Spinal cord (tissue), 10 donors: Measurements from ENCODE around the gene EFEMP1. TPM values are rescaled to one million over a fixed set of nuclear protein-coding genes. Genes with fewer than 3 reads are reported as not detected.

Experiments used
- DNase-seq, 6 donors: peaks; one replicate each; pipeline versions ENCODE4 v3.0.0 to v3.0.0-alpha.2; 2013 to 2015; ENCODE audit warnings: low spot score in 6 of 6, low read depth in 4 of 6
- H3K27ac ChIP-seq: one replicate; pipeline ENCODE4 v1.5.1; 2013; ENCODE audit warnings: low read depth, low read length, control low read depth
- H3K27me3 ChIP-seq: one replicate; pipeline ENCODE4 v1.6.1; 2013; ENCODE audit warnings: low read length; ENCODE audit not compliant: control insufficient read depth, insufficient read depth
- H3K36me3 ChIP-seq: one replicate; pipeline ENCODE4 v1.6.1; 2013; ENCODE audit warnings: low read length; ENCODE audit not compliant: control insufficient read depth, insufficient read depth
- H3K4me1 ChIP-seq: one replicate; pipeline ENCODE4 v1.6.1; 2013; ENCODE audit warnings: low read length; ENCODE audit not compliant: control insufficient read depth, insufficient read depth
- H3K4me3 ChIP-seq: one replicate; pipeline ENCODE4 v1.5.1; 2013; ENCODE audit warnings: low read depth, low read length, control low read depth
- H3K9me3 ChIP-seq: one replicate; pipeline ENCODE4 v1.6.1; 2013; ENCODE audit warnings: low read length; ENCODE audit not compliant: control insufficient read depth, insufficient read depth
- WGBS: methylation state at CpG from one replicate; pipeline ENCODE4 v1.1.5; 2013; ENCODE audit warnings: missing lambda C conversion rate; ENCODE audit not compliant: insufficient coverage; 5-methylcytosine and 5-hydroxymethylcytosine counted together
- polyA plus RNA-seq, 2 donors: library from polyadenylated mRNA; unstranded; fragments of 120-200 nt; gene quantifications; one replicate each; pipeline ENCODE4 v1.2.1, GENCODE V29; 2013; ENCODE audit not compliant: insufficient read length in 2 of 2
- total RNA-seq, 2 donors: library from RNA; depleted of rRNA in 1 of 2; stranded (reverse); fragments of 120-200 nt in 1 of 2; fragments of >200 nt in 1 of 2; gene quantifications; one replicate each; pipeline versions ENCODE4 v1.2.3 to v1.2.4, GENCODE V29; 2013 to 2014
- donor health status: healthy.

The EFEMP1 gene
- total and polyA plus RNA-seq, 4 donors = 30.7 to 197 (median 64.4) TPM

DNA sequence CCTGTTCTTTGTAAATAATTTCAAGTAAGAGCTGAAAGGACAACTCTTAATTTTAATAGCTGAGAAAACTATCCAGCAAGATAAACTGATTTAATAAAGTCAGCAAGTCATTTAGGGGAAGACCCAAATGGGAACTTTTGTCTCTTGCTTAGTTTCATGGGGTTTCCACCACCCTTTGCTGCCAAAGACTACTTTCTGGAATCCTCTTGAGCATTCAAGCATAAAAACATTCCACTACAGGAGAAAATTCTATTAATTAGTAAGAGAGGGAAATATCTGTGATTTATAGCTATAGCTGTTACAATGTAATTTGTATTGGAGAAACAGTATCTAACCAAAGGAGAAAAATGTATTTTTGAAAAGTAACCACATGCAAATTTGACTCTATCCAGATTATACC, 20.6 kb downstream of the EFEMP1 start:
- Histone ChIP-seq H3K27me3 (no peaks in the 10 kb centered on the region), H3K36me3 (no peaks in the 10 kb centered on the region)

DNA sequence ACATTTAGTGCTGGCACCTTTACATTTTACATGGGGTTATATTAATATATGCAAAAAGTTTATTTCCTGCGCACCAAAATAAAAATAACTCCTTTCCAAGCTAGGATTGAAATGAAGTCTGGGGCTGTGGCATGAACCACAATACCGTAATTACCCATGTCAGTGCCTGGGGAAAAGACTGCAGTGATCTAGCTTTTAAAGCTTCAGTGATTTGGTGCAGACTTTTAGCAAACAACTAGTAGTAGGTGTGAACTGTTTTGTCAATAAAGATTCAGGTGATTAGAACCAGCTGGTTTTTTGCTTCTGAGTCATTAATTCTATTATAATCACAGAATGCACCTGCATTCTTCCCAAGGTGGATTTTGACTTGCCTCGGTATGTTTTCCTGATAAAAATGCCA, 21.2 kb downstream of the EFEMP1 start:
- Histone ChIP-seq H3K36me3 (no peaks in the 10 kb centered on the region), H3K4me3 (no peak overlapping the region), H3K9me3 (no peaks in the 10 kb centered on the region), H3K27me3 (no peaks in the 10 kb centered on the region), H3K4me1 (no peaks in the 10 kb centered on the region), H3K27ac (no peak overlapping the region)
- no peak for DNase-seq
- 82% methylated on average over 1 of the region's 3 CpGs for WGBS

More for the DNA sequence above, 20.6 kb downstream of the EFEMP1 start:
- no peak overlapping the region for H3K4me3 ChIP-seq
- H3K9me3 ChIP-seq = no peaks in the 10 kb centered on the region
- H3K4me1 ChIP-seq = no peaks in the 10 kb centered on the region
- DNase-seq = peak in 1 of 6 donors; percentile 2
- H3K27ac ChIP-seq = no peak overlapping the region

DNA sequence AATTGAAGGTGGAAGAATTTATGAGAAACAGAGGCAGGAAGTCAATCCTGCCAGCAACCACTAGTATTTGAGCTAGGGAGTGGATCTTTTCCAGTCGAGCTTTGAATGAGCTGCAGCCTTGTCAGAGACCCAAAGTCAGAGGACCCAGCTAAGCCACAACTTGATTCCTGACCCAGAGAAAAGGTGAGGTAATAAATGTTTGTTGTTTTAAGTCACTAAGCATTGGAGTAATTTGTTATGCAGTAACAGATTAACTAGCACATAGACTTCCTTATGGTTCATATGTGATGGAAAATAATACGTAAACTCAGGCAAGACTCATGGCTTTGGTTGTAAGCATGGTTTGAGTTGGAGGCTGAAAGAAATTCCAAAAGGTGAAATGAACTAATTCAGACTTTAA, 21.6 kb downstream of the EFEMP1 start:
- Histone ChIP-seq H3K4me3 (no peak overlapping the region), H3K4me1 (no peaks in the 10 kb centered on the region), H3K27ac (no peak overlapping the region), H3K9me3 (no peaks in the 10 kb centered on the region), H3K27me3 (no peaks in the 10 kb centered on the region), H3K36me3 (no peaks in the 10 kb centered on the region)
- no peak for DNase-seq
- WGBS = 100% methylated on average over 1 of the region's 2 CpGs

DNA sequence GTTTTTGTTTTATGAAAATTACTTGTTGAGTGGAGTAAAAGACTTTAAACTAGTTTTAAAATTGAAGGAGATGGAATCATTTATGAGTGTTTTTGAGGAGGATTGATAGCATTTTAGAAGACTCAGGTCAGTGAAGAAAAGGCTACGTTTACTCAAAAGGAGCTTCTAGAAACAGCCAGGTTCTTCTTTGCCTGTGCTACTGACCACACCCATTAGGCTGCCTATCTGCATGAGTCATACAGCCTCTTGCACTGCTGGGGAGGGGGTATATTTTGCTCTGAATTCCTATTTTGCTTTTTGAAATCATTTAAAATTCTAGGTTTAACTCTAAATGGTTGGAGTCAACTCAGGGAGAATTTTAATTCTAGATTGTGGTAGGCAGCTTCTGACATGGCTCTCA, 22.3 kb downstream of the EFEMP1 start:
- no peak overlapping the region for H3K27ac ChIP-seq
- H3K9me3 ChIP-seq = no peaks in the 10 kb centered on the region
- WGBS = 80% methylated on average over 1 of the region's 1 CpG
- H3K27me3 ChIP-seq = no peaks in the 10 kb centered on the region
- H3K4me3 ChIP-seq = no peak overlapping the region
- DNase-seq = no peak
- H3K36me3 ChIP-seq = no peaks in the 10 kb centered on the region
- H3K4me1 ChIP-seq = no peaks in the 10 kb centered on the region

DNA sequence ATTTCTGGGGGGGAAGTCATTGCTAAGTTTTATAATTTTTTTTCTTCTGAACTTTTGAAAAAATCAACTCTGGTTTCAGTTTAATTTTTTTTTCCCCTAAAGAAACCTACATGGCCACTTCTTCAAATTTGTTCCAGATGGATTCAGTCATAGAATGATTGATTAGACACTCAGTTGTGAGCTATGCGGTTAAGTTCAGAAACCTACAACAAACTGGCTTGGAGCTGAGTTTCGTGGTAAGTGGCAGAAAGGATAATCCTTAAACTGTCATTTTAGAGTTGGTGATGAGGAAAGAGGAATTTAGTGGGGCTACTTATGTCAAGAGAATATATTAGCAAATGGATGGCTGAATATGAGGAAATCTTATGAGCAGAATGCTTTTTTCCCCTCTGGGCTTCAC, 23.7 kb downstream of the EFEMP1 start:
- no peaks in the 10 kb centered on the region for H3K9me3 ChIP-seq
- H3K27me3 ChIP-seq = no peaks in the 10 kb centered on the region
- WGBS = 100% methylated on average over 2 of the region's 2 CpGs
- no peaks in the 10 kb centered on the region for H3K4me1 ChIP-seq
- H3K4me3 ChIP-seq = no peak overlapping the region
- H3K36me3 ChIP-seq = no peaks in the 10 kb centered on the region
- DNase-seq = no peak
- H3K27ac ChIP-seq = no peak overlapping the region

DNA sequence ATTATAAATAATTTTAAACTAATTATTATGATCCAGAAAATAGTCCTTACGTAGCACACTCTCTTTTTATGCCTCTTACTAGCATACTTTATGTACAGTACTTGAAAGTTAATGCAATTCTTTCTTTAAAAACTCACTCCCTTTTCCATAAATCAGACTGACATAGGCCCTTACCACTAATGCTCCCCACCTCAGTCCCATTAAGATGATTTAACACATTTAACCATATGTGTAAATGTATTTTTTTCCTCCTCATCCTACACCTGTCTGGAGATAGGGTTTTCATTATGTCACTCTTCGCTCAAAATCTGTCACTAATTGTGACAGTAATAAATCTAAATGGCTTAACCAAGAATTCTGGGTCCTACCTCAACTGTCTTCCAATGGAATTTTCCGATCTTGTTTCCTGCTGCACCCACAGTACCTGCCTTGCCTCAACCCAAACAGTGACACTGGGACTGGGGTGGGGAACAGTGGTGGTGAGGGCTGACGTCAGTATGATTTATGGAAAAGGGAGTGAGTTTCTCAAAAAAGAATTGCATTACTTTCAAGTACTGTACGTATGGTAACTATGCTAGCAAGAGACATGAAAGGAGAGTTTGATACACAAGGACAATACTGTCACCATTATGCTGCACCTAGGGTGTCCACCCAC, 25.1 kb downstream of the EFEMP1 start:
- DNase-seq = no peak
- H3K36me3 ChIP-seq = no peaks in the 10 kb centered on the region
- 100% methylated on average over 1 of the region's 5 CpGs for WGBS
- no peaks in the 10 kb centered on the region for H3K4me1 ChIP-seq
- no peaks in the 10 kb centered on the region for H3K27me3 ChIP-seq
- H3K4me3 ChIP-seq = no peak overlapping the region
- no peaks in the 10 kb centered on the region for H3K9me3 ChIP-seq
- H3K27ac ChIP-seq = no peak overlapping the region

DNA sequence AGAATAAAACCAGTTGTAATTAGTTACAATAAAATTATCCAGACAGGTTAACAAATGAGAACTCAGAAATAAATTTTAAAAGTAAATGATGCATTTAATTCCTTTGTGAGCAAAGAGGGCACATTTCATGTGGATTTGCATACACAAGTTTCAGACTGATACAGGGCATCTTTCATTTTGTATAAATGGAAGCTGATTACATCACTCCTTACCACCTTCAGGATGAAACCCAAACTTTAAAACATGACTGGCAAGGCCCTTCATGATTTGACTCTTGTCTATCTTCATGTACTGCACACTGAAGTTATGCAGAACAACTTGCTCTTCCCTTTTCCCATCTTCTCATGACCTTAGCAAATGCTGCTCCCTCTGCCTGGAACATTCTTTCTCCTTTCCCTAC, 26.9 kb downstream of the EFEMP1 start:
- H3K27me3 ChIP-seq = no peaks in the 10 kb centered on the region
- no peak for DNase-seq
- no peak overlapping the region for H3K27ac ChIP-seq
- no peaks in the 10 kb centered on the region for H3K36me3 ChIP-seq
- H3K4me3 ChIP-seq = no peak overlapping the region
- no peaks in the 10 kb centered on the region for H3K4me1 ChIP-seq
- no peaks in the 10 kb centered on the region for H3K9me3 ChIP-seq

DNA sequence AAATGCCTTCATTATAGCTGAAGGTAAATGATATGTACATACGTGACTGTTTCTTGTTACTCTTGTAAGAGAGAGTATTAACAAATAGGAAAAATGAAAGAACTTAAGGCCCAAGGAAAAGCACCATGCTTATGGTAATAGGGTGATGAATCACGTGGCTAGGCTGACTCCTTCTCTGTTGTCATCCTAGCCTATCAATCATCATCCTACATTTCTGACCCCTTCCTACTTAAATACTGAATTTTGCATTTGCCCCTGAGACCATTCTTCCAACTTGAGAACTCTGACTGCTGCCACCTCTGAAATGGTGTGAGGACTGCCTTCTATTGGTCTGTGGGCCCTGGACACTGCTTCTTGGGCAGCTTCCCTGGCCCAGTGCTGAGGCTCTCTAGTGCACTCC, 28.9 kb downstream of the EFEMP1 start:
- DNase-seq = no peak
- no peak overlapping the region for H3K4me3 ChIP-seq
- no CpG with 5 or more reads among the region's 2 CpGs for WGBS
- no peaks in the 10 kb centered on the region for H3K9me3 ChIP-seq
- H3K36me3 ChIP-seq = no peaks in the 10 kb centered on the region
- H3K4me1 ChIP-seq = no peaks in the 10 kb centered on the region
- H3K27me3 ChIP-seq = no peaks in the 10 kb centered on the region
- no peak overlapping the region for H3K27ac ChIP-seq

DNA sequence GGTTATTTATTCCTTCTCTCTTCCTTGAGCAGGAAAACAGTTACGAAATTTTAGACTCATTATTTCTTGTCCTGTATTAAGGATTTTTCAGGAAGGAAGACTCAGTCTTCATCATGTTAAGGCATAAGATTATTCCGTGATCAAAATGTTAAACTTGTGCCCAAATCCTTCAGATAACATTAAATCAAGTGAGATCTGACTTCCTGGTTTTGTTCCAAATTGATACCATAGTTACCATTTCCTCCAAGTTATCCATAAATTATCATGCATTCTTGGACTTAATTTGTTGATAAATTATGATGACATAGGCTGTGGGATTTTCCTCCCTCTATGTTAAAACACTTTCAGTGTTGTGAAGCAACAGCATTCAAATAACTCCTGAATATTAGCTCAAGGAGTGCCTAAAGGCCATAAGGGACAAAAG, 31.9 kb downstream of the EFEMP1 start:
- Histone ChIP-seq H3K27ac (no peak overlapping the region), H3K9me3 (no peaks in the 10 kb centered on the region), H3K4me3 (no peak overlapping the region), H3K36me3 (no peaks in the 10 kb centered on the region), H3K4me1 (no peaks in the 10 kb centered on the region), H3K27me3 (no peaks in the 10 kb centered on the region)
- 20% methylated on average over 1 of the region's 2 CpGs for WGBS
- DNase-seq = no peak

DNA sequence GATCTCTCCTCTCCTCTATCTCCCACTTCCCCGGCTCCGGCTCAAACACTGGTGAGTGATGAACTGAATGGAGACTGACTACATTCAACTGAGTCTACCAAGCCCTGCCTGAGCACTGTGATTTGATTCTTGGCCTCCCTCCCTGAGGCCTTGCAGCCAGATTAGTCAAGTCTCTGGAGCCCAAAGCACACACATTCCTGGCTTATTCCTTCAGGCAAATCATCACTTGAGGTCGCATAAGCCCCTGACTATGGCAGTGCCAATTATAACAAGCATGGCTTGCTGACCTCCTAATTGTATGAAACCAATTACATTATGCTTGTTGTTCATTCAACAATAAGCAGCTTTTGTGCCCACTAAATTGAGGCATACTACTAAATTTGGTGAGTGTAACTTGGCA, 34.6 kb downstream of the EFEMP1 start:
- Histone ChIP-seq H3K4me1 (no peaks in the 10 kb centered on the region), H3K9me3 (no peaks in the 10 kb centered on the region), H3K27me3 (no peaks in the 10 kb centered on the region), H3K27ac (no peak overlapping the region), H3K36me3 (no peaks in the 10 kb centered on the region), H3K4me3 (no peak overlapping the region)
- peak in 2 of 6 donors; percentile 7 to 58 for DNase-seq
- 25% methylated on average over 1 of the region's 3 CpGs for WGBS
